Suppressor macrophage treated with lipopolysaccharide for 4 hours (primary cell): ENCODE measurements around the gene ZMYND8.
"Not testable (repeated sequence)": the region's sequence is repeated elsewhere in the genome, so short reads cannot be mapped to it uniquely, and the experiment has no call there.

Source experiments
- DNase-seq: peaks from one replicate; pipeline ENCODE4 v3.0.0-alpha.2; 2020

The ZMYND8 gene

DNA sequence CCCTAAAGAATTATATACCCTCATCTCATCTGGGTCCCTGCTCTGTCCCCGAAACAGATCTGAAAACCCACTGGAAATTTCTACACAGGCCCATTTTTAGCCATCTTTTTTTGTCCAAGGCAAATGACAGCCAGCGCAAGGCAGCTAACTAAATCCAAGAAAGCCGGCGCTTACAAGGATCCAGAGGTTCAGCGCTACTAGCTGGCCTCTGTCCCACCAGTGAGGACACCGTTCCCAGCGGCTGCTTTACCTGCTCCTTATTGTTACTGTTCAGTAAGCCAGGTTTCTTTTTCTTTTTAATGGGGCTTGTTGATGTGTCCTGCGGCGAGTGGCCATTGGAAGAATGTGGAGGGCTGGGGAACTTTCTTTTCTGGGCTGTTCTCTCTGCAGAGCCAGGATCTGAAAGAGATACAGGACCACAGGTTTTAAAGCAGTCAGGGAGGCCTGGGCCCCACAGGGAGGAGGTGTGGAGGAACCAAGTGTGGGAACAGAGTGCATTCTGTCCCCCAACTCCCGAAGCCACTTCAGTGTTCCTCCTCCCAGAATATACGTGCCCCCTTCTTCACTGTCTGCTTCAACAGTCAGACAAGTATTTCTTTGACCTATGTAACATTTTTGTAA lies 46.6 kb downstream of the ZMYND8 start:
- DNase-seq: no peak

DNA sequence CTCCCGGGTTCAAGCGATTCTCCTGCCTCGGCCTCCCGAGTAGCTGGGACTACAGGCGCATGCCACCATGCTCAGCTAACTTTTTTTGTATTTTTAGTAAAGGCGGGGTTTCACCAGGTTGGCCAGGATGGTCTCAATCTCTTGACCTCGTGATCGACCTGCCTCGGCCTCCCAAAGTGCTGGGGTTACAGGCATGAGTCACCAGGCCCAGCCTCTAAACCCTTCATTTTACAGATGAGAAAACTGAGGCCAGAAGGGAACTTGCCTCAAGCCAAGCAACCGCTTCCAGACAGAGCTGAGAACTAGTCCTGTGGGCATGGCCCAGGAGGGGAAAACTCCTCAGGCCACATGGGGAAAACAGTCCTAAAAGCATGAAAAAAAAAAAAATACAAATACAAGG lies 47.1 kb downstream of the ZMYND8 start:
- no peak for DNase-seq

DNA sequence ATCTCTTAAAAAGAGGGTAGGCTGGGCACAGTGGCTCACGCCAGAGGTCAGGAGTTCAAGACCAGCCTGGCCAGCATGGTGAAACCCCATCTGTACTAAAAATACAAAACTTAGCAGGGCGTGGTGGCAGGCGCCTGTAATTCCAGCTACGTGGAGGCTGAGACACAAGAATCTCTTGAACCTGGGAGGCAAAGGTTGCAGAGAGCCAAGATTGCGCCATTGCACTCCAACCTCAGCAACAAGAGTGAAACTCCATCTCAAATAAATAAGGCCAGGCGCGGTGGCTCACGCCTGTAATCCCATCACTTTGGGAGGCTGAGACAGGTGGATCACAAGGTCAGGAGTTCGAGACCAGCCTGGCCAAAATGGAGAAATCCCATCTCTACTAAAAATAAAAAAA lies 48.9 kb downstream of the ZMYND8 start:
- not testable (repeated sequence) for DNase-seq

DNA sequence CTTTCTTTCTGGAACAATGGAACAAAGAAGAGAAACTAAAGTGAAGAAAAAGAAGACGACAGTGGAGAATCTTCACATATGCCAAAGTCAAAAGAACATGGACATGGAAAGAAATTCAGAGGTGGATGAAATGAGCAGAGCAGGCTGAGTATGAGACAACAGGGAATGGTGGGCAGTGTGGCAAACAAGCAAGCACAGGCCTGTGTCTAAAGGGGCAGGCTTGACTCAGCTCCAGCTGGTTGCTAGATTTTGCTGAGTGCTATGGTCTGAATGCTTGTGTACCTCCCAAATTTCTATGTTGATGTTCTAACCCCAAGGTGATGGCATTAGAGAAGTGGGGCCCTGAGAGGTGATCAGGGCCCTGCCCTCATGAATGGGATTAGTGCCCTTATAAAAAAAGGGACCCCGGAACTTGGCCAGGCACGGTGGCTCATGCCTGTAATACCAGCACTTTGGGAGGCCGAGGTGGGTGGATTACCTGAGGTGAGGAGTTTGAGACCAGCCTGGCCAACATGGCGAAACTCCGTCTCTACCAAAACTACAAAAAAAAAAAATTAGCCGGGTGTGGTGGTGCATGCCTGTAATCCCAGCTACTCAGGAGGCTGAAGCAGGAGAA lies 49.6 kb downstream of the ZMYND8 start:
- no peak for DNase-seq

DNA sequence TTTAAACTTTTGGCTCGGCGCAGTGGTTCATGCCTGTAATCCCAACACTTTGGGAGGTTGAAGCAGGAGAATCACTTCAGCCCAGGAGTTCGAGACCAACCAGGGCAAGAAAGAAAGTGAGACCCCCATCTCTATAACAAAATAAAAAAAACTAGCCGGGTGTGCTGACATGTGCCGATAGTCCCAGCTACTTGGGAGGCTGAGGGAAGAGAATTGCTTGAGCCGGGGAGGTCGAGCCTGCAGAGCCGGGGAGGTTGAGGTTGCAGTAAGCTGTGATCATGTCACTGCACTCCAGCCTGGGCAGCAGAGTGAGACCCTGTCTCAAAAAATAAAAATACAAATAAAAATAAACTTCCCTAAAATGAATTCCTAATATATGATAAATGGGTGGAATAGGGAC lies 50.4 kb downstream of the ZMYND8 start:
- DNase-seq: no peak

DNA sequence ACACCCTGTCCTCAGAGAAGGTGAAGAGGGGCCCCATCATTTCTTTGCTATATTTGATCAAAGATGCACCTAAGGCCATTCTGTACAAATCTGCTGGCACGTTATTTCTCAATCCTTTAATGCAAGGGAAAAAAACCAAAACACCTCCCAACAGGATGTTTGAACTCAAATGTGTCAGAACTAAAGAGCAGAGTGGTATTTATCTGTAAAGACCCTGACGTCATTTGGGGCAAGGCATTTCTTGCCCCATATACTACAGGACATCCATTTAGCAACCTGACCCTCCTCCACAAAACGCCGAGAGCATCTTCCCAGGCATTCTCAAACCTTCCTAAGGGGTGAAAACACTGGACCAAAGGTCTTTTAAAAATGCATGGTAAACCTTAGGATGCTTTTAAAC lies 50.8 kb downstream of the ZMYND8 start:
- DNase-seq: no peak

DNA sequence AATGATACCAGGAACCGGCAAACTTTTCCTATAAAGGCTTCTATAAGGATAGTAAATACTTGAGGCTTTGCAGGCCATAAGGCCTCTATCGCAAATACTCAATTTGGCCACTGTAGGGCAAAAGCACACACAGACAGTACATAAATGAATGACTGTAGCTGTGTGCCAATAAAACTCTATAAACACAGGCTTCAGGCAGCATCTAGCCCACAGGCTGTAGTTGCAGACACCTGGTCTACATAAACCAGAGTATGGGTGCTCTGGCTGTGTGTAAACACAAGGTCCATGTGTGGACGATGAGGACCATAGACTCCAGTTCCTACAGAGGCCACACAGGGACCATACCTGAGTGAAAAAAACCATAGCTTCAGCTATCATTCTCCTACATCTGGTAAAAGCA lies 52.2 kb downstream of the ZMYND8 start:
- DNase-seq: no peak

DNA sequence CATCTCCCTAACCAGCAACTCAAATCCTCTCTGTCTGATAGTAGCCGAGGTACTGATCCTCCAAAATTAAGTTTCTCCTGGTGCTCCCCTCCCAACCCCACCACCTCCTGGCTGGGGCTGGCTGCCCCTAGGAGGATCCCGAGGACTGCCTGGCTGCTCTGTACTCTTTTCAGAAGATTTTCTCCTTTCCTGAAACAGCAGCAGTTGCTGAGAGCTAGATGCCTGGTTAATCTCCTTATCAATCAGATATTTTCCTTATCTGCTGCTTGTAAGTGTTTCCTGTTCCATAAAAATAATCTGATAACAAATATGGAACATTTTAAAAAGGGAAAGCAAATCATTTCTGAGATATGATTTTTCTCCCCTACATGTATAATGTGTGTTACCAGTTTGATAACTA lies 52.8 kb downstream of the ZMYND8 start:
- DNase-seq: no peak

DNA sequence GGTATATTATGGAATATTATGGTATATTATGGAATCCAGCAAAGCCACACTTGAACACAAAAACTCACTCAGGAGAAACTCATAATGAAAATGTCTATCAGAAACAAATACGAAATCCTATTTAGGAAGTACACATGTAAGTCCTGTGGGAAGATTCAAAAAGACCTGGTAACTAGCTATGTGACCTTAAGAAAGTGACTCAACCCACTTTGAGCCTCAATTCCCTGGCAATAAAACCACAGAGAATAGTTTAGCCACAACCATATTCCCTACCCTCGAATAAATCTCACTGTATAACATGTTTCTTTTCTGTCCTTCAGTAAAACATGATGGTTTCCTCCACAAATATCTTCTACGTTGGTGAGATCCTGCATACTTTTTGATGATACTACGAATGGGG lies 56.4 kb downstream of the ZMYND8 start:
- DNase-seq: no peak

DNA sequence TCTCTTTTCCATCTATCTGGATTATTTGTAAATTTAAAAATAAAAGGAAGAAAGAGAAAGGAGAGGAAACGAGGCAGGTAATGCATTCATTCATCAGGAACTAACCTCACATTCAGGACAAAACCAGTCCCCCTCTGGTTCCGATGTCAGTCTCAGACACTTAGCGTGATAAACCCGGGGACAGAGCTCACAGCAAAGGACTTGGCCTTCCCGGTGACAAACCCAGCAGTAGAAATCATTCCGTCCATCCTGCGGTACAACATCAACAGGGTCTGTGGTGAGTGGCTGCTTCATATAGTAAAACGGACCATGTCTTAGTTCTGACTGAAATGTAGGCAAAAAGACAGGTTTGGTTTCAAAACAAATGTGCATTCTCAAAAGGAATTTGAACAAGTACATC lies 57.9 kb downstream of the ZMYND8 start:
- no peak for DNase-seq

DNA sequence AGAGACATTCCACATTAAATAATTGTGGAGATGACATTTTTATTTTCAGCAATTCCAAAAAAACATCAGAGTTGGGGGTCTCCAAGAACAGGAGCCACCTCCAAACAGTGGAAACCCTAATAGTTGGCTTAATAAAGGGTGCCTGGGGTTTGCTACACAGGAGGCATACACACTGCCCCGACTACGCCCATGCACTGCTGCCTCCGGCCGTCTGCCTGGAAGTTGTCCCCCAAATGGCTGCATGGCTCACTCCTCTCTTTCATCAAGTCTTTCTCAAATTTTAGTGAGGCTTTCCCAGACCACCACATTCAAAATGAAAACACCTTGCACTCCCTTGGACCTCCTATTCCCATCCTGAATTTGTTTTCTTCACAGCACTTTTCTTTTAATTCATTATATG lies 58.8 kb downstream of the ZMYND8 start:
- DNase-seq: no peak

DNA sequence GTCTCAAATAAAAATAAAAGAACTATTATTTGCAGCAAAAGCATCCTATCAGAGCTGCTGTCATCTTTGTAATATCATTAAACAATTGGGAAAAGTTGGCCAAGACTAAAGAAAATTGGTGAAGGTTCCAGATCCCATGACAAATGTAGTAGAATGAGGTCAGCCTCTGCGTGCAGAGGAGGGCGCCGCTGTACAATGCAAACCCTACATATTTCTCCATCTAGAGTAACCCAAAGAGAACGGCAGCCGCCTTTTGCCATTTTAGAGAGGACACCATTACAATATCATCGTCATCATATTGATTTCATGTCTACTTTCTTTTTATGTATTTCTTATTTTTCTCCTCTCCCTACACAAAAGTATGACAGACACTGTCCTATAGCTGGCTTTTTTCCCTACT lies 59.5 kb downstream of the ZMYND8 start:
- peak; percentile 18 for DNase-seq

DNA sequence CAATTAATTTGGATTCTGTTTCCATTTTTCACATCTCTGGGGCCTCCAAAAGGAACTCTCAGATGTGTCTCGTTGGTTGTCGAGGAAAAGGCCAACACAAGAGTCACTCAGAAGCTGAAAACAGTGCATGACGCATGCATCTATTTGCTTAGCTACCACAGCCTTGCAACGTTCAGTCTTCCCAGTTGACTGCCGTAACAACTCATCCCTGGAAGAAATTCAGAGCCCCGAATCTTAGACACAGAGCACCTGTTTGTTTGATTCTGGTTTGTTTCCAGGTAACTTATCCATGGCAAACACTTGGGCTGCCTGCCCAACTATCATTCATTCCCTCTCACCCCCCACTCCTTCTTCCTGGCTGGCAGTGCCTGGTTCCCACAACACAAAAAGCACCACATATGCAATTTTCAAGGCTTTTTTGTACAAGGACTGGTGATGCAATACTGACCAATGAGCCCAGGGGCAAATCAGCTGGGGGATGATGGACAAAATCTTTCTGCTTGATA lies 60.5 kb downstream of the ZMYND8 start:
- no peak for DNase-seq

DNA sequence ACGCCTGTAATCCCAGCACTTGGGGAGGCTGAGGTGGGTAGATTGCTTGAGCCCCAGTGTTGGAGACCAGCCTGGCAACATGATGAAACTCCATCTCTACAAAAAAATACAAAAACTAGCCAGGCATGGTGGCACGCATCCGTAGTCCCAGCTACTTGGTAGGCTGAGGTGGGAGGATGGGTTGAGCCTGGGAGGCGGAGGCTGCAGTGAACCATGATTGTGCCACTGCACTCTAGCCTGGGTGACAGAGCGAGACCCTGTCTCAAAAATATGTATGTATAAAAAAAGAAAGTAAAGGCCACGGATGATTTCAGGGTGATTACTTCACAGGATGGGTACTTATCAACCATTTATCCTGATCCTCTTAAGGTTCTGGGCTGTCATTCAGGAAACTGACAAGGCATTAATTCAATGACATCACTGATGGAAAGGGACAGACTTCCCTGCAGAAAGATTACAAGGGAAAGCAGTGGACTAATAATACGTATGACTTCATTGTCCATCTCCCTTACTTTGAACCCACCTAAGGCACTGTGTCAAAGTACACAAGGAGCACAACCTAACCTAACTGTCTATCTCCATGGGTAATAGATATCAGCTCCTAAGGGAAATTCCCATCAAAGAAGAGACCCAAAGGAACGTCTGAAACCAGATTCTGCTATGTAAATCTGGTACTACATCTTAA lies 61.2 kb downstream of the ZMYND8 start:
- DNase-seq: no peak

DNA sequence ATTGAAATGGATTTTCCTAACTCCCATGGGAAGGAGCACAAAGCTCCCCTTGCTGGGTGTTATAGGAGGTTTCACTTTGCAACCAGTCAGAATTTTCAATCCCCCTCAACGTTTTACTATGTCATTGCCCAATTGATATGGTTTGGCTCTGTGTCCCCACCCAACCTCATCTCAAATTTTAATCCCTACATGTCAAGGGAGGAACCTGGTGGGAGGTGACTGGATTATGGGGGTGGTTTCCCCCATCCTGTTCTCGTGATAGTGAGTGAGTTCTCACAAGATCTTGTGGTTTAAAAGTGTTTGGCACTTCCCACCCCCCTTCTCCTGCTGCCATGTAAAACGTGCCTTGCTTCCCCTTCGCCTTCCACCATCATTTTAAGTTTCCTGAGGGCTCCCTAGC lies 62.9 kb downstream of the ZMYND8 start:
- DNase-seq: peak; percentile 20

DNA sequence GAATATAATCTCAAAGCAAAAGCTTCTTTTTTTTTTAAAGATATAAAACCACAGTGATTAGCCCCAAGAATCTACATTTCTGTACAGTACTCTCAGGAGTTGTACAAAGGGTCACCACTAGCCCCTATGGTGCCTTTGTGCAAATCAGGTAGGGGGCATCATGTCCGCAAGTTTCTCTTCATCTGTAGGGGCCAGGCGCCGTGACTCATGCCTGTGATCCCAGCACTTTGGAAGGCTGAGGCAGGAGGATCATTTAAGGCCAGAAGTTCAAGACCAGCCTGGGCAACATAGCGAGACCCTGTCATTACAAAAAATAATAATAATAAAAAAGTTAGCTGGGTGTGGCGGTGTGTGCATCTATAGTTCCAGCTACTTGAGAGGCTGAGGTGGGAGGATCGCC lies 63.9 kb downstream of the ZMYND8 start:
- no peak for DNase-seq

DNA sequence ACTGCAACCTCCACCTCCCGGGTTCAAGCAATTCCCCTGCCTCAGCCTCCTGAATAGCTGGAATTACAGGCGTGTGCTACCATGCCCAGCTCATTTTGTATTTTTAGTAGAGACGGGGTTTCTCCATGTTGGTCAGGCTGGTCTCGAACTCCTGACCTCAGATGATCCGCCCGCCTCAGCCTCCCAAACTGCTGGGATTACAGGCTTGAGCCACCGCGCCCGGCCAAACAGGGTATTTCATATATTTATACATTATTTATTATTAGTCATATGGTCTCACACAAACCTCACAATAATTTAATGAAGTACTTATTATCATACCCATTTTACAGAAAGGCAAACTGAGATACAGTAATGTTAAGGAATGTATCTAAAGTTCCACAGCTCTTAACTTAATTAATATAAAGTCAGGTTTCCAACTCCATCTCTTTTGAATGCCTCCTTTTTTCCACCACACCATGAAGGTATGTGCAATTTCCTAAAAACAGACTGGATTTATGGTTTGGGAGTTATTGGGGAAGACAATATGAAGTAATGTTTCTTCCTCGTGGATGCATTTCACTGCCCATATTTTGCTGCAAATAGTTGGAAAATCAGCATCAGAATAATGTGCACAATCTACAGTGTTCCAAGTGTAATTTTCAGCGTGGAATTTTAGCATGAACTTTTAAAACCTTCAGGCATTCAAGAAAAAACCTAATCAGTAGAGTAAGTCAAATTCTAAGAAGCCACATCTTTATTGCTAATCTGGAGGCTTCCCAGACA lies 65.7 kb downstream of the ZMYND8 start:
- DNase-seq: no peak

DNA sequence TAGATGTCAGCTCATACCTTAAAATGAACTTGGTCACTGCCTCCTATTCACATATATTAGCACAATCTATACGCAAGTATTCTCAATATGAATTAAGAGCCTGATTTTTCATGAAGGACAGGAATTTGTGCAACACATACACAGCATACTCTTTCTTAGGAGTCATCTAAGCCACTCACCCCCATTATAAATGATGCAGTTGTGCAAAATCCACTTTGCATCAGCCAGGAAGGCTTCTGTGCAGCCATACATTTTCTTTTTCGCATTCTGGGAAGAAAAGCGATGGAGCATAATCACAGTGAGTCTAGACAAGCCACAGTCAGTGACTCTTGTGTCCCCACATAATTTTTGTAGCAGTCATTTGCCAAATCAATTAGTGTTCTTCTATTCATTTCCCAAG lies 66.5 kb downstream of the ZMYND8 start:
- DNase-seq: no peak

DNA sequence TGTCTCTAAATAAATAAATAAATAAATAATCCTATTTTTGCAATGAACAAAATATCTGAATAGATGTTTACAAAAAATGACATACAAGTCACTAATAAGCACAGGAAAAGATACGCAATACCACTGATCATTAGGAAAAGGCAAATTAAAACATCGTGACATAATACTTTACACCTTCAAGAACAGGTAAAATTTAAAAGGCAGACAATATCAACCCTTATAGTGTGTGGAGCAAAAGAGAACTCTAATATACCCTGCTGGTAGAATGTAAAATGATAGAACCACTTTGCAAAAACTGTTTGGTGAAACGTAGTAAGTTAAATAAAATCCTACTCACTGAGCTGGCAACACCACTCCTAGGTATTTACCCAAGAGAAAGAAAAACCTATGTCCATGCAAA lies 67.4 kb downstream of the ZMYND8 start:
- DNase-seq: no peak

DNA sequence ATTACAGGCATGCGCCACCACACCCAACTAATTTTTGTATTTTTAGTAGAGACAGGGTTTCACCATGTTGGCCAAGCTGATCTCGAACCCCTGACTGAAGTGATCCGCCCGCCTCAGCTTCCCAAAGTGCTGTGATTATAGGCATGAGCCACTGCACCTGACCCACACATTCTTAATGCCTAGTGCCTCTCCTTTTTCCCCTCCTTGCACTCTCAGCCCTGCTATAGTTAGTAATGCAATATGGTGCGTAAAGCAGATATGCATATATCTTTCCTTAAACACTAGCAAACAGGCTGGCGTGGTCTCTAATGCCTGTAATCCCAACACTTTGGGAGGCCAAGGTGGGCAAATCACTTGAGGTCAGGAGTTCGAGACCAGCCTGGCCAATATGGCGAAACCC lies 68.0 kb downstream of the ZMYND8 start:
- not testable (repeated sequence) for DNase-seq

DNA sequence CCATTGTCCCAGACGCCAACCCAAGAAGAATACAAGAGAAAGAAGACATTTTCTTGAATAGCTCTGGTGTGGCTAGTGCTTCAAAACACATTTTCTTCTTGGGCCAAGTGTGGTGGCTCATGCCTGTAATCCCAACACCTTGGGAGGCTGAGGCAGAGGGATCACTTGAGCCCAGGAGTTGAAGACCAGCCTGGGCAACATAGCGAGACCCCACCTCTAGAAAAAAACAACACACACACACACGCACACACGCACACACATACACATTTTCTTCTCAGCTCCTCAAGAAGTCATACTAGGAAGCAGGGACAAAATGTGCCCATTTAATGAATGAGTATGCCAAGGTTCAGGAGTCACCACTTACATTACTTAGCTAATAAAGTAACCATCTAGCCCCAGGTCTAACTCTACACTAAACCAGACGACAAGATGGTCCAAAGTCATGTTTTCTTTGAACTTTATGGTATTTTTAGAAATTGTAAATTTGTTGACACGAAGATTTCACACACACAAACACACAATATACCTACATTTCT lies 68.8 kb downstream of the ZMYND8 start:
- no peak for DNase-seq

DNA sequence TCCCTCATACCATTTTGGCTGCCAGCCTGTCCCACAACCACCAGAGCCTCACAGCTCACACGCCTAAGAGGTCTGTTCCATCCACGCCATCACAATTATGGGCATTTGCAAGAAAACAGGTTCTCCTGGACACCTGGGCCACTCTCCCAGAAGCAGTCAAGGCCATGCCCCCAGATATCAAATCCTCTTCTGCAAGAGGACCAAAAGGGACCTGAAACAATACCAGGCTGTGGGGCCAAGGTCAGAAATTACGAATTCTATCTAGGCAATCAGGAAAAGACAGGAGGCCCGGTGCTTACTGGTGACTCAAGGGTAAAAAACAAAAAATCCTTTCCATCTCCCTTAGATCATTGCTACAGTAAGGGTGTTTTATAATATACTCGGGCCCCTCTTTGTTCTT lies 69.8 kb downstream of the ZMYND8 start:
- DNase-seq: no peak

DNA sequence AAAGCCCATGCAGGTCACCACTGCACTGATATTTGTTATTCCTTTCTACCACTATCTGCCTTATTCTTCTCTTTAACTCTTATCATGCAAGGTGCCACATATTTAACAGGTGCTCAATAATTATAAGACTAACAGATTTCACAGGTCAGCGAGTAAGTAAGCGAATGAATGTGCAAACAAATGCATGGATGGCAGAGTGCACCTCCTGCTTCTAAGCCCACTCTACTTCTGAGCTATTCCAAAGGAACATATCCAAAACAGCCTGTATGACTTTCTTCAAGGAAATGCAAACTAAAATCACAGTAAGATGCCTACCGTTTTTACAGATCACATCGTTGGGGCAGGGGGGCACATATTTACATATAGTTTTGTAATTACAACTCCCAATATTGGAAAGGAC lies 71.3 kb downstream of the ZMYND8 start:
- no peak for DNase-seq
